DND-41 (cell line): ENCODE measurements around the gene KISS1R.

Experiments used
- CTCF ChIP-seq: IDR thresholded peaks from 2 replicates; pipeline ENCODE4 v1.5.1; 2012; ENCODE audit warnings: borderline replicate concordance, low read length, moderate library complexity, mild to moderate bottlenecking; ENCODE audit not compliant: poor library complexity, severe bottlenecking; ENCODE audit errors: extremely low read depth
- EZH2 ChIP-seq: IDR thresholded peaks from 3 replicates; pipeline ENCODE4 v1.6.1; 2012; ENCODE audit warnings: borderline replicate concordance, low read depth, mild to moderate bottlenecking, moderate library complexity, low read length, inconsistent platforms; ENCODE audit not compliant: severe bottlenecking

GRCh38 chr19:896999-897398, 20.1 kb upstream of the KISS1R start:
- TF ChIP-seq CTCF: no peak
- TF ChIP-seq EZH2: no peak
